Lung (tissue), 12 donors: ENCODE measurements around the gene PBX3. TPM values are rescaled to one million over a fixed set of nuclear protein-coding genes. Genes with fewer than 3 reads are reported as not detected.

ENCODE experiments used
- ATAC-seq: fragments of 200-7000 bp; cut with Tn5 transposase; one replicate; pipeline ENCODE4 v1.9.1; 2020; ENCODE audit warnings: moderate number of reproducible peaks; ENCODE audit not compliant: insufficient read depth, low FRiP score
- DNase-seq, 3 donors: peaks; one replicate each; pipeline ENCODE4 v3.0.0-alpha.2; 2013 to 2017
- H3K27ac ChIP-seq, 2 donors: one replicate each; pipeline ENCODE4 v1.5.1; 2013; ENCODE audit warnings: mild to moderate bottlenecking in 2 of 2, moderate library complexity in 2 of 2, control low read depth in 1 of 2, inconsistent platforms in 1 of 2, low read depth in 1 of 2, low read length in 1 of 2
- H3K27me3 ChIP-seq, 3 donors: one replicate each; pipeline ENCODE4 v1.5.1; 2013; ENCODE audit warnings: low read length in 2 of 3; ENCODE audit not compliant: control insufficient read depth in 3 of 3, insufficient read depth in 3 of 3
- H3K36me3 ChIP-seq, 4 donors: one replicate each; pipeline ENCODE4 v1.5.1; 2013; ENCODE audit warnings: low read length in 4 of 4, mild to moderate bottlenecking in 1 of 4, moderate library complexity in 1 of 4; ENCODE audit not compliant: control insufficient read depth in 4 of 4, insufficient read depth in 4 of 4
- H3K4me1 ChIP-seq, 5 donors: one replicate each; pipeline ENCODE4 v1.5.1; 2013; ENCODE audit warnings: low read length in 5 of 5, mild to moderate bottlenecking in 2 of 5, moderate library complexity in 1 of 5; ENCODE audit not compliant: control insufficient read depth in 5 of 5, insufficient read depth in 5 of 5
- H3K4me3 ChIP-seq: one replicate; pipeline ENCODE4 v1.5.1; 2013; ENCODE audit warnings: mild to moderate bottlenecking, control low read depth, moderate library complexity
- H3K9ac ChIP-seq, 2 donors: one replicate each; pipeline ENCODE4 v1.5.1; 2013; ENCODE audit warnings: low read length in 2 of 2, control low read depth in 1 of 2; ENCODE audit not compliant: insufficient read depth in 1 of 2
- H3K9me3 ChIP-seq, 4 donors: one replicate each; pipeline ENCODE4 v1.5.1; 2013; ENCODE audit warnings: low read length in 3 of 4, mild to moderate bottlenecking in 1 of 4, moderate library complexity in 1 of 4; ENCODE audit not compliant: control insufficient read depth in 4 of 4, insufficient read depth in 3 of 4
- CTCF ChIP-seq: IDR thresholded peaks from 2 replicates; pipeline ENCODE4 v1.5.1; 2012; ENCODE audit warnings: mild to moderate bottlenecking; ENCODE audit errors: control extremely low read depth, extremely low read depth
- WGBS, 2 donors: extraction: QIAGEN DNeasy Blood & Tissue Kit; methylation state at CpG; one replicate each; pipeline ENCODE4 v1.1.7; 2013; 5-methylcytosine and 5-hydroxymethylcytosine counted together
- polyA plus RNA-seq, 2 donors: library from polyadenylated mRNA; stranded (reverse); fragments of 200-250 nt; gene quantifications; one replicate each; pipeline ENCODE4 v1.2.1, GENCODE V29; 2013
- total RNA-seq, 2 donors: library from RNA; depleted of rRNA in 1 of 2; stranded (reverse); fragments of >200 nt in 1 of 2; gene quantifications; one replicate each; pipeline ENCODE4 v1.2.1, GENCODE V29; 2014 to 2021
- donor health status: control.
- donor health status: control.
- donor health status: Bipolar disorder and iron deficiency.
- donor health status: healthy.
- donor health status: DM: yes; HTN: yes; CAD: no.

Gene PBX3
- total and polyA plus RNA-seq, 4 donors: 8.6 to 60.4 (median 26.4) TPM

- Histone ChIP-seq H3K27ac (no peak overlapping the region), H3K27me3 (no peaks in the 10 kb centered on the region), H3K36me3 (peaks cover 0 to 8% (median 1%) of the 10 kb centered on the region in 4 donors), H3K4me3 (no peak overlapping the region), H3K9me3 (peaks cover 0 to 15% (median 4%) of the 10 kb centered on the region in 4 donors), H3K9ac (no peak overlapping the region), H3K4me1 (no peaks in the 10 kb centered on the region)
- no peak for TF ChIP-seq CTCF
- ATAC-seq (no peak), DNase-seq (no peak)
- WGBS, 2 donors: 95 to 99% methylated on average over 3 of the region's 3 CpGs
These were observed 195.0 kb downstream of the PBX3 start for GRCh38 chr9:125942125-125942524.

- ATAC-seq: no peak
- Histone ChIP-seq H3K4me3 (no peak overlapping the region), H3K9me3 (peaks cover 0 to 15% (median 4%) of the 10 kb centered on the region in 4 donors), H3K27me3 (no peaks in the 10 kb centered on the region), H3K9ac (no peak overlapping the region), H3K27ac (no peak overlapping the region), H3K4me1 (no peaks in the 10 kb centered on the region), H3K36me3 (peaks cover 0 to 8% (median 1%) of the 10 kb centered on the region in 4 donors)
- no peak for TF ChIP-seq CTCF
- WGBS, 2 donors: 95 to 97% methylated on average over 2 of the region's 2 CpGs
- DNase-seq: no peak
These were observed 196.7 kb downstream of the PBX3 start for GRCh38 chr9:125943831-125944230.

- ATAC-seq (no peak), DNase-seq (no peak)
- no peak overlapping the region for H3K9ac ChIP-seq
- H3K4me1 ChIP-seq: no peaks in the 10 kb centered on the region
- no peak overlapping the region for H3K4me3 ChIP-seq
- no peaks in the 10 kb centered on the region for H3K27me3 ChIP-seq
- peaks cover 0 to 8% (median 1%) of the 10 kb centered on the region in 4 donors for H3K36me3 ChIP-seq
- no peak overlapping the region for H3K27ac ChIP-seq
- H3K9me3 ChIP-seq: peaks cover 0 to 15% (median 4%) of the 10 kb centered on the region in 4 donors
- TF ChIP-seq CTCF: no peak
These were observed 199.2 kb downstream of the PBX3 start for GRCh38 chr9:125946397-125946796.
